A673 (cell line): ENCODE measurements around the gene CFAP20DC. TPM values are rescaled to one million over a fixed set of nuclear protein-coding genes. Genes with fewer than 3 reads are reported as not detected.

Experiments used
- BruUV-seq: library from RNA; stranded (reverse); fragments of 400-500 nt; replicated peaks from 2 replicates; lab custom pipeline; 2021; lab: Mats Ljungman, UMichigan
- CTCF ChIA-PET: fragments of 300-600 bp; sonication (Branson Sonifier 250); formaldehyde crosslinking; loops from one replicate; lab custom pipeline; 2022; ENCODE audit warnings: antibody characterized with exemption; lab: Charles Lee
- POLR2A ChIA-PET: fragments of 300-600 bp; sonication (Branson Sonifier 250); formaldehyde crosslinking; loops from one replicate; lab custom pipeline; 2022; ENCODE audit warnings: antibody characterized with exemption; ENCODE audit not compliant: low non-redundant PET; lab: Charles Lee
- DNase-seq: peaks from one replicate; pipeline ENCODE4 v3.0.0-alpha.2; 2015; ENCODE audit warnings: low spot score
- H3K27ac ChIP-seq: fragments of 200-600 bp; sonication (generic); 2 replicates; pipeline ENCODE4 v1.5.1; 2016; ENCODE audit warnings: mixed run types, low read depth, mild to moderate bottlenecking, mixed read lengths, antibody characterized with exemption, low read length; ENCODE audit not compliant: poor library complexity, severe bottlenecking
- H3K27me3 ChIP-seq: fragments of 200-600 bp; sonication (generic); replicated peaks from 2 replicates; pipeline ENCODE4 v1.6.1; 2017; ENCODE audit warnings: mixed run types, low read depth, mild to moderate bottlenecking, mixed read lengths, antibody characterized with exemption, low read length; ENCODE audit not compliant: insufficient read depth, poor library complexity
- H3K36me3 ChIP-seq: fragments of 200-600 bp; sonication (generic); 2 replicates; pipeline ENCODE4 v1.6.1; 2016; ENCODE audit warnings: mixed run types, mild to moderate bottlenecking, mixed read lengths, antibody characterized with exemption, low read length; ENCODE audit not compliant: insufficient read depth, poor library complexity, severe bottlenecking
- H3K4me1 ChIP-seq: fragments of 200-600 bp; sonication (generic); 2 replicates; pipeline ENCODE4 v1.6.1; 2017; ENCODE audit warnings: mixed run types, mild to moderate bottlenecking, mixed read lengths, antibody characterized with exemption, low read length; ENCODE audit not compliant: insufficient read depth, poor library complexity, severe bottlenecking
- H3K4me3 ChIP-seq: fragments of 200-600 bp; sonication (generic); 2 replicates; pipeline ENCODE4 v1.5.1; 2016; ENCODE audit warnings: low read depth, mixed run types, mild to moderate bottlenecking, mixed read lengths, low read length; ENCODE audit not compliant: poor library complexity, severe bottlenecking
- H3K9me3 ChIP-seq: fragments of 200-600 bp; sonication (generic); 2 replicates; pipeline ENCODE4 v1.6.1; 2016; ENCODE audit warnings: mixed run types, low read depth, mild to moderate bottlenecking, mixed read lengths, antibody characterized with exemption, low read length; ENCODE audit not compliant: poor library complexity, severe bottlenecking
- EZH2 ChIP-seq: fragments of 200-600 bp; sonication (generic); IDR thresholded peaks from 2 replicates; pipeline ENCODE4 v1.6.1; 2017; ENCODE audit warnings: borderline replicate concordance, low read depth, mild to moderate bottlenecking, mixed read lengths, antibody characterized with exemption, low read length; ENCODE audit not compliant: poor library complexity, severe bottlenecking
- intact Hi-C: fragments of 100-400 bp; cut with micrococcal nuclease; formaldehyde crosslinking; loops from one replicate; pipeline ENCODE4 v1.10.0; 2022; ENCODE audit not compliant: unreplicated experiment
- total RNA-seq: library from RNA; stranded (reverse); gene quantifications from 2 replicates; pipeline ENCODE4 v1.2.3, GENCODE V29; 2021
- TF ChIP-seq, protein P1 (sequence below): fragments of 300-800, 200-600 bp; sonication (generic); conservative IDR thresholded peaks from 2 replicates; pipeline ENCODE4 v1.5.1; 2017; ENCODE audit warnings: low read depth, mild to moderate bottlenecking, antibody characterized with exemption, low read length, moderate library complexity, mixed read lengths

Gene CFAP20DC
- total RNA-seq, 1 experiment from 2014 or later: 1.3 TPM

DNA sequence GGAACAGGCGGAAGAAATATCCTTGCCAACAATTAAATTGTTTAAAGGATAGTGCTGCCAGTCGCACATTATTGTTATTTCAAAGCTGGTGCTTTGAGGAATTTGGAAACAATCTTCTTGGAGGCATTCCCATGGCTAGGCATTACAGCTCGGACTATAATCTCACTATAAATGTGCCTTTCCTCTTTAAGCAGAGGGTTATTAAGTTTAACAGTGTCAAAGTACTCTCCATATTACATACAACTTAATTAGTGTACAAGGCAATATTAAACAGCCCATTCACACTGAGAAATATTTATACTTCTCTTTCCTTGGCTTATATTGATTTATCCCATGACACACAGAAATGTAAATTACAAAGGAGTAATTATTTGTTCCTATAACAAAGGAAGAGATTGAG is 329.3 kb downstream of the CFAP20DC start:
- Histone ChIP-seq H3K4me3 (no peak overlapping the region), H3K9me3 (no peaks in the 10 kb centered on the region), H3K27me3 (no peaks in the 10 kb centered on the region), H3K27ac (no peak overlapping the region), H3K36me3 (no peaks in the 10 kb centered on the region), H3K4me1 (no peaks in the 10 kb centered on the region)
- CTCF ChIA-PET: no interaction called here
- POLR2A ChIA-PET: no interaction called here
- no TSS peak for BruUV-seq
- no peak for DNase-seq
- TF ChIP-seq EZH2: no peak
- TF ChIP-seq, protein P1, sequence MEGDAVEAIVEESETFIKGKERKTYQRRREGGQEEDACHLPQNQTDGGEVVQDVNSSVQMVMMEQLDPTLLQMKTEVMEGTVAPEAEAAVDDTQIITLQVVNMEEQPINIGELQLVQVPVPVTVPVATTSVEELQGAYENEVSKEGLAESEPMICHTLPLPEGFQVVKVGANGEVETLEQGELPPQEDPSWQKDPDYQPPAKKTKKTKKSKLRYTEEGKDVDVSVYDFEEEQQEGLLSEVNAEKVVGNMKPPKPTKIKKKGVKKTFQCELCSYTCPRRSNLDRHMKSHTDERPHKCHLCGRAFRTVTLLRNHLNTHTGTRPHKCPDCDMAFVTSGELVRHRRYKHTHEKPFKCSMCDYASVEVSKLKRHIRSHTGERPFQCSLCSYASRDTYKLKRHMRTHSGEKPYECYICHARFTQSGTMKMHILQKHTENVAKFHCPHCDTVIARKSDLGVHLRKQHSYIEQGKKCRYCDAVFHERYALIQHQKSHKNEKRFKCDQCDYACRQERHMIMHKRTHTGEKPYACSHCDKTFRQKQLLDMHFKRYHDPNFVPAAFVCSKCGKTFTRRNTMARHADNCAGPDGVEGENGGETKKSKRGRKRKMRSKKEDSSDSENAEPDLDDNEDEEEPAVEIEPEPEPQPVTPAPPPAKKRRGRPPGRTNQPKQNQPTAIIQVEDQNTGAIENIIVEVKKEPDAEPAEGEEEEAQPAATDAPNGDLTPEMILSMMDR: no peak
- intact Hi-C loops: no loop called here

DNA sequence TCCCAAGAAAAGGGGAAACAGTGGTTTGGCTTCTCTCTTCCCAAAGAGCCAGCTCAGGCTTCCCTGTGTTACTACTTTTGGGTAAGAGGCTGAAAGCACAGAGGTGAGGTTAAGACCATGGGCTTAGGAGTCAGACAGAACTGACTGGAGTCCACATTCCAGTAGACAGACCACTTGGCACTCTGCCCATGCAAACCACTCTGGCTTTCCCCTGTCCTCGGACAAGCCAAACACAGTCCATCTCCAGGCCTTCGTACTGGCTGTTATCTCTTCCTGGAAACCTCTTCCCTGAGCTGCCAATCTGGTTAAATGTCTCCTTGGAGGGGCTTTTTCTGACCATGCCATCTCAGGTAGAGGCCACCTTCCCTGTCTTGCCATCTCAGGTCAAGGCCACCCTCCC is 330.1 kb downstream of the CFAP20DC start:
- Histone ChIP-seq H3K36me3 (no peaks in the 10 kb centered on the region), H3K4me1 (no peaks in the 10 kb centered on the region), H3K27me3 (no peaks in the 10 kb centered on the region), H3K27ac (no peak overlapping the region), H3K9me3 (no peaks in the 10 kb centered on the region), H3K4me3 (no peak overlapping the region)
- TF ChIP-seq, protein P1: no peak
- no peak for TF ChIP-seq EZH2
- POLR2A ChIA-PET: no interaction called here
- CTCF ChIA-PET: no interaction called here
- no TSS peak for BruUV-seq
- DNase-seq: no peak
- intact Hi-C loops: no loop called here

DNA sequence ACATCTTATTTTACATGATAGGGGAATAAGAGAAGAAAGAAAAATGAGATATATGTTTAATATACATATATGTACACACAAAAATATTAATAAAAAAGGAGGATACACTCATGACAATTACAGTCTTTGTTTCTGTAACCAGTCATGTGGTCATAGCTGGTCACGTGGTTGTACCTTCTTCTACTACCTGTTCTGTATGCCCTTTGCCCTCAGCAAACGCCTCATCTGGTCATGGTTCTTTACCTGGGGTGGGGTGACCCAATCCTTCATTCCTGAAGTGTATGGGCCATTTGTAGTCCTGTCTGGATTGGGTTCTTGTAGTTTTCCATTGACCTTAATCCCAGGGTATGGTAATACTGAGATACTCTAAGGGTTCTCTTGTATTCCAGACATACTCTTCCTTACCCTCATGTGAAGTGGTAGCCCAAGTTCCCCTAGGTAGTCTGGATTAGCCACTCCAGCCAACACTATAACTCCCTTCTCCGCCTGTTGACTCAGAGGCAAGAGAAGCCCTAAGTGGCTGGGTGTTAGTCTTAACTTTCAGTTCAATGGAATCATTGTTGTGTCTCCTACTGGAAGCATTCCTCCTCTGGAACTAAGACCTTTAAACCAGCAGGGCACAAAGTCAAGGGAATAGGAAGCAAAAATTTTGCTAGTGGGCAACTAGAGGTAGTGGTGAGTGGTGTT is 336.0 kb downstream of the CFAP20DC start:
- ChIA-PET POLR2A (no interaction called here), CTCF (no interaction called here)
- no peak for DNase-seq
- no peaks in the 10 kb centered on the region for H3K36me3 ChIP-seq
- TF ChIP-seq, protein P1: no peak
- TF ChIP-seq EZH2: no peak
- intact Hi-C loops: no loop called here
- H3K4me3 ChIP-seq: no peak overlapping the region
- BruUV-seq: no TSS peak
- no peak overlapping the region for H3K27ac ChIP-seq
- H3K4me1 ChIP-seq: no peaks in the 10 kb centered on the region
- H3K9me3 ChIP-seq: no peaks in the 10 kb centered on the region
- no peaks in the 10 kb centered on the region for H3K27me3 ChIP-seq
